Measurements from ENCODE around the gene MSI2.

DNA sequence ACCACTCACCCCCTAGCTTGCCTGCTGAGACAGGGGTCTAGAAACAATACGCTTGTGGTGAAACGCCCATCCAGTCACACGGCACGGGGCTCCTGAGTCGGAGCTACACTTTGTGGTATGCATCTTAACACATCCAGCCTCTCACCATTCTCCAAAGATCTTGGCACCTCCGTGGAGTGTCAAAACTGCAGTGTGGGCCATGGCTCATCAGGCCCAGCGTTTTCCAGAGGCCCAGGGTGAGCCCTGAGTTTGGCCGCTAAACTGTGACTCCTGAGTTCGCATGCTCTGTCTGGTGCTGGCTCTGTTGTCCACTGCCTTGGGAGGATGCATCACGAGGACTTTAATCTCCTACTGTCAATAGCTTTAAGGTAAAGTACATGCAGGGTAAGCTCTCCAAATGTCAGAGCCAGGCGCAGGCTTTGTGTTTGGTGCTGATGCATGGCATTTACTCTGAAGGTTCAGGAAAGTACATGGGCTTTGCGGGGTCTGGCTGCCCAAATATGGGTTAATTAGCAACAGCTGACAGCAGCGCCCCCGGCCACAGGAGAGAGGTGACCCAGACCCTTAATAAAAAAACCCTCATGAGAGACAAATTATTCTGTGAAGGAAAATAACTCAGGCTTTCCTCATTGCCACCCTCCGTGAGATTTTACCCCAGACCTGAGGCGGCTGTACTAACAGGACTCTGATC, 370.3 kb downstream of the MSI2 start:
- TF ChIP-seq TSC22D4 (tag; IDR thresholded peaks at IDR 0.05), result no peak
- TF ChIP-seq GABPB1 (CRISPR knock-in tag; IDR thresholded peaks at IDR 0.05), result no peak
- TF ChIP-seq, protein P1, sequence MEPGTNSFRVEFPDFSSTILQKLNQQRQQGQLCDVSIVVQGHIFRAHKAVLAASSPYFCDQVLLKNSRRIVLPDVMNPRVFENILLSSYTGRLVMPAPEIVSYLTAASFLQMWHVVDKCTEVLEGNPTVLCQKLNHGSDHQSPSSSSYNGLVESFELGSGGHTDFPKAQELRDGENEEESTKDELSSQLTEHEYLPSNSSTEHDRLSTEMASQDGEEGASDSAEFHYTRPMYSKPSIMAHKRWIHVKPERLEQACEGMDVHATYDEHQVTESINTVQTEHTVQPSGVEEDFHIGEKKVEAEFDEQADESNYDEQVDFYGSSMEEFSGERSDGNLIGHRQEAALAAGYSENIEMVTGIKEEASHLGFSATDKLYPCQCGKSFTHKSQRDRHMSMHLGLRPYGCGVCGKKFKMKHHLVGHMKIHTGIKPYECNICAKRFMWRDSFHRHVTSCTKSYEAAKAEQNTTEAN (CRISPR knock-in tag; IDR thresholded peaks at IDR 0.05), result no peak
- TF ChIP-seq MXI1 (IDR thresholded peaks at IDR 0.05; ENCODE audit: low read depth, low read length), result no peak
- TF ChIP-seq GTF2E2 (tag; IDR thresholded peaks at IDR 0.05), result no peak
- no peak for TF ChIP-seq GATA2 (CRISPR knock-in tag; IDR thresholded peaks at IDR 0.05)
- TF ChIP-seq, protein P2, sequence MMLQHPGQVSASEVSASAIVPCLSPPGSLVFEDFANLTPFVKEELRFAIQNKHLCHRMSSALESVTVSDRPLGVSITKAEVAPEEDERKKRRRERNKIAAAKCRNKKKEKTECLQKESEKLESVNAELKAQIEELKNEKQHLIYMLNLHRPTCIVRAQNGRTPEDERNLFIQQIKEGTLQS (IDR thresholded peaks at IDR 0.05), result no peak
- TF ChIP-seq, protein P2 (CRISPR knock-in tag; conservative IDR thresholded peaks at IDR 0.05), result no peak
- TF ChIP-seq BMI1 (IDR thresholded peaks at IDR 0.05; ENCODE audit: low read length), result no peak
- no peak for TF ChIP-seq SIN3A (IDR thresholded peaks at IDR 0.05; ENCODE audit: borderline replicate concordance in 2 of 2, control insufficient read depth in 1 of 2, low read depth in 2 of 2, low read length in 2 of 2)
- no peak for TF ChIP-seq EP400 (IDR thresholded peaks at IDR 0.05)
- TF ChIP-seq NFYB (IDR thresholded peaks at IDR 0.05; ENCODE audit: extremely low read depth, insufficient read length), result no peak
- TF ChIP-seq FIP1L1 (IDR thresholded peaks at IDR 0.05; ENCODE audit: low read depth, low read length, poor library complexity, severe bottlenecking), result no peak
- no peak for TF ChIP-seq JUN (IDR thresholded peaks at IDR 0.05; ENCODE audit: borderline replicate concordance, low read depth, low read length)
- TF ChIP-seq JUN (CRISPR knock-in tag; IDR thresholded peaks at IDR 0.05; ENCODE audit: borderline replicate concordance), result no peak

Measured in K562 (cell line).